GM13977 (cell line): Measurements from ENCODE around the gene RRAGB.

Source experiments
- DNase-seq: peaks from one replicate; pipeline ENCODE4 v3.0.0; 2012; ENCODE audit warnings: low spot score
- in situ Hi-C: fragments of 300-500 bp; cut with MboI; formaldehyde crosslinking; loops from one replicate; pipeline ENCODE4 v1.12.0; 2022; ENCODE audit warnings: low sequenced_read_pairs, low pct_unique_long_range_greater_than_20kb, mixed read lengths, inconsistent platforms; ENCODE audit not compliant: unreplicated experiment
- TF ChIP-seq, protein P1 (sequence below): IDR thresholded peaks from 2 replicates; pipeline ENCODE4 v1.5.1; 2012; ENCODE audit warnings: mild to moderate bottlenecking, control low read depth; ENCODE audit not compliant: insufficient read depth; ENCODE audit errors: extremely low read depth, missing control alignments

Gene RRAGB

DNA sequence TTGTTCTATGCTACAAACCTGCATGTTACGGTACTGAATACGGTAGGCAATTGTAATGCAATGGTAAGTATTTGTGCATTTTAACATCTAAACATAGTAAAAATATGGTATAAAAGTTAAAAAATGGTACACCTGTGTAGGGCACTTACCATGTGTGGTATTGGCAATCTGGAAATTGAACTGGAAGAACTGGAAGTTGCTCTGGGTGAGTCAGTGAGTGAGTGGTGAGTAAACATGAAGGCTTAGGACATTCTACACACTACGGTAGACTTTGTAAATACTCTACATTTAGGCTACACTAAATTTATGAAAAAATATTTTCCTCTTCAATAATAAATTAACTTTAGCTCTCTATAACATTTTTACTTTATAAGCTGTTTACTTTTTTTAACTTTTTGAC lies 78.9 kb downstream of the RRAGB start:
- TF ChIP-seq, protein P1, sequence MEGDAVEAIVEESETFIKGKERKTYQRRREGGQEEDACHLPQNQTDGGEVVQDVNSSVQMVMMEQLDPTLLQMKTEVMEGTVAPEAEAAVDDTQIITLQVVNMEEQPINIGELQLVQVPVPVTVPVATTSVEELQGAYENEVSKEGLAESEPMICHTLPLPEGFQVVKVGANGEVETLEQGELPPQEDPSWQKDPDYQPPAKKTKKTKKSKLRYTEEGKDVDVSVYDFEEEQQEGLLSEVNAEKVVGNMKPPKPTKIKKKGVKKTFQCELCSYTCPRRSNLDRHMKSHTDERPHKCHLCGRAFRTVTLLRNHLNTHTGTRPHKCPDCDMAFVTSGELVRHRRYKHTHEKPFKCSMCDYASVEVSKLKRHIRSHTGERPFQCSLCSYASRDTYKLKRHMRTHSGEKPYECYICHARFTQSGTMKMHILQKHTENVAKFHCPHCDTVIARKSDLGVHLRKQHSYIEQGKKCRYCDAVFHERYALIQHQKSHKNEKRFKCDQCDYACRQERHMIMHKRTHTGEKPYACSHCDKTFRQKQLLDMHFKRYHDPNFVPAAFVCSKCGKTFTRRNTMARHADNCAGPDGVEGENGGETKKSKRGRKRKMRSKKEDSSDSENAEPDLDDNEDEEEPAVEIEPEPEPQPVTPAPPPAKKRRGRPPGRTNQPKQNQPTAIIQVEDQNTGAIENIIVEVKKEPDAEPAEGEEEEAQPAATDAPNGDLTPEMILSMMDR = no peak
- no peak for DNase-seq
- in situ Hi-C loops = no loop called here

DNA sequence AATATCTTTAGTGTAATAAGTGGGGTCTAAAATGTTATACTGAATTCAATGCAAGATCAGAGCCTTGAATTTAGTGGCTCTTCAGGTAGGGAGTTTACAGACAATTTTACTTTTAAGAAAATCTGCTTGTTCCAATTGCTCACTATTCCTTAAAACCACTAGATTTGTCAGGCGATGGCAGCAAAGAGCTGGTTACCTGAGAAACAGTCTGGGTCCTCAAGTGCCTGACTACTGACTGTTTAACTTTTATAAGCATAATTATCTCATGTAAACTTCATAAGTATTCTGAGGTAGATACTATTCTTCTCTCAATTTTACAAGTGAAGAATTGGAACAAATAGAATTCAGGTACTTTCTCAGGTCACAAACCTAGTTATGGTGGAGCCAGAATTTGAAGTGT lies 84.3 kb downstream of the RRAGB start:
- in situ Hi-C loops = loop anchor here (25.0 kb wide), 1 partner anchor 90 kb away; the partner anchor contains the start of gene RRAGB
- TF ChIP-seq, protein P1 = no peak
- no peak for DNase-seq
